Stimulated activated CD8-positive, alpha-beta memory T cell treated with anti-CD3 and anti-CD28 coated beads, Interleukin-7, amount 100 ng/mL, for 1 hour (primary cell): ENCODE data around the gene SLC22A5.
"Not testable (repeated sequence)": the region's sequence is repeated elsewhere in the genome, so short reads cannot be mapped to it uniquely, and the experiment has no call there.

ENCODE experiments used
- DNase-seq, 2 donors: peaks; one replicate each; pipeline ENCODE4 v3.0.0-alpha.2; 2020; ENCODE audit warnings: low read depth in 2 of 2

SLC22A5 gene

DNA sequence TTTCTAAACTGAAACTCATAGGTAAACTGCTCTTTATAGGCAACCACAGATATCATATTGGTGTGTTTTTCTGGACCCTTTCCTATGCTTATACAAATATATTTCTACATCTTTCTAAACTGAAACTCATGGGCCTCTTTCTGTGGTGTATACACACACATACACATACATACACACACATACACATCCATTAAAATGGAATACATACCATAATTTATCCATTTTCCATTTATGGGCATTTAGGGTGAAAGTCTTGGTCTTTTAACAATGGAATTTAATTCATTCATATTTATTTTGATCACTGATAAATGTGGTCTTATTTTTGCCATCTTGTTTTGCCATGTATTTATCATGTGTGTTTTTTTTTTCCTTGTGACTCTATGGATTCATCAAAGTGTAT is 44.1 kb downstream of the SLC22A5 start:
- DNase-seq = no peak

DNA sequence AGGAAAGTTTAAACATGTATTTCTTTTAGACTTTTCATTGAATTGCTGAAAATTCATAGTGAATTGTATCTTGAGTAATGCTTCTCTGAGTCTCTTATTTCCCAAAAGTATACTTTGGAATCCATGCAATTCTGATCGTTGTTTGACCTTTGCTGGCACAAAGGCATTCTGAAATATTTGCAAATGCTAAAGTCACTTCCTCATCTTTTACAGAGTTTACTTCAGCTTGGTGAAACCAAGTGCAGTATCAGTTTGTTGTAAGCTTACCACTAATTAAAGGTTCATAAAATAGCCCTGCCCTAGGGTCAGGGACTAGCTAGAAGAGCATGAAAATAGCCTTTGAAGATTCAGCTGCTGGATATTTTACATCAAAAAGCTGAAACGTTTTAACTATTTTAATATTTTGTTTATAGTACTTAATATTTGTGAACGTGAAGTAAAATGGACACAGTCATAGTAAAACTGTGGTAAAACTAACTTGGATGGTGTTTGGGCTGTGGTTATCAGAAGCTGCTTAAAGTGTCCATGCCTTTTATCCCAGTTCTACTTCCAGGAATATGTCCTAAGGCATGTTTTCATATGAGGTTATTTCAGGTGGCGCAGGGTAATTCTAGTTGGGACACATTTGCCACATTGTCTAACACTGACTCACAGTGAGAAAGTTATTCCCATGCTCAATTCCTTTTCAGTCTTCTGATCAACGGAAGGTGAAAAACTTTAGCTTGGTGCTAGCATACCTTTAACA is 45.3 kb downstream of the SLC22A5 start:
- no peak for DNase-seq

DNA sequence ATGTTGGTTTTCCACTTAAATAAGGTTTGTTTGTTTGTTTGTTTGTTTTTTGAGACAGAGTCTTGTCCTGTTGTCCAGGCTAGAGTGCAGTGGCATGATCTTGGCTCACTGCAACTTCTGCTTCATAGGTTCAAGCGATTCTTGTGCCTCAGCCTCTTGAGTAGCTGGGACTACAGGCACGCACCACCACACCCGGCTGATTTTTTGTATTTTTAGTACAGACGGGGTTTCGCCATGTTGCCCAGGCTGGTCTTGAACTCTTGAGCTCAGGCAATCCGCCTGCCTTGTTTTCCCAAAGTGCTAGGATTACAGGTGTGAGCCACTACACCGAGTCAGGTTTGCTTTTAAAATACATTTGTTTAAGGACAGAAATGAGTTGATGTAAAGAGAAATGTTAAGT is 46.0 kb downstream of the SLC22A5 start:
- DNase-seq = not testable (repeated sequence)

DNA sequence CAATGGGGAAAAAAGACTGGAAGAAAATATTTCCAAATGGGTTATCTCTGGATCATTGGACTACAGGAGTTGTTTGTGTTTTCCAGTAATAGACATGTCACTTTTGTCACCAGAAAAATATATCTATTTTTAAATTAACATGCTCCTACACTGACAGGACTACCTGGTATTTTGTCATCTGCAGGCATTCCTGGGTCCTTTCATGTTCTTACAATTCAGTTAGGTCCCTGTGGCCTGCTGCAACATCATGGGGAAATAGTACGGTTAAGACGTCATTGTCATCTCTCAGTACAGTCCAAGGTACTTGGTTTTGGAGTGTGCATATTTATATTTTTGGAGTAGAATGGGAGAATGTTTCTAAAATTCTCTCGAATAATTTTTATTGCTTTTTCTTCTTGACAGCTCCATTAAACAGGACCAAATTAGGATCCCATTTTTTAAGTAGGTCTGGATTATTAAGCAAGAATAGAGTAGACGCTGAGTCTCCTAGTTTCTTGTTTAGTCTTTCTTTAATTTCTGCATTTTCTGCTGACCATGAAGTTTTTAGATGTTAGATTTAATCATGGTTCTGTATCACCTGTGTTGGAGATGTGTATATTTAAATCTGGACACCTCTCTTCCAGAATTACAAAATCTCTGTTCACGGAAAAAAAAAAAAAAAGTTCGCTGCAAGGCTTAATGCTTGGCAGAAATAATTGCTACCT is 46.9 kb downstream of the SLC22A5 start:
- DNase-seq = no peak

DNA sequence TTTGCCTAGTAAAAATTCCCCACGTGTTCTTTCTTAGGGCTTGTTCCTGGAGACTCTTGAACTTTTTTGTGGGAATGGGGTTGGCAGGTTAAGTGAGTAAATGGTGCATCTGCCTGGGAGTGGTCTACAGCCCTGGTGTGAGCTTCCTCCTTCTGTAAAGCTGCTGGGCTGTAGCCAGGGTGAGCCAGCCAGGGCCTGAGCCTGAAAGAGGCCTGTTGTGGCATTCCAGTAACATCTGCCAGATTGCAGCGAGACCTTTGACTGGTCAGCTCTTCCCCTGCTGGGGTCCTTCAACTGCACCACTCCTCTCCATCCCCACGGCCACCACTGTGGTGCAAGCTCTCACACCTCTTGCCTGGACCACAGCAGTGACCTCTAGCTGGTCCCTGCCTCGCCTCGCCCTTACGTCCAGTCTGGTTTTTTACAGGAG is 47.5 kb downstream of the SLC22A5 start:
- DNase-seq = no peak

DNA sequence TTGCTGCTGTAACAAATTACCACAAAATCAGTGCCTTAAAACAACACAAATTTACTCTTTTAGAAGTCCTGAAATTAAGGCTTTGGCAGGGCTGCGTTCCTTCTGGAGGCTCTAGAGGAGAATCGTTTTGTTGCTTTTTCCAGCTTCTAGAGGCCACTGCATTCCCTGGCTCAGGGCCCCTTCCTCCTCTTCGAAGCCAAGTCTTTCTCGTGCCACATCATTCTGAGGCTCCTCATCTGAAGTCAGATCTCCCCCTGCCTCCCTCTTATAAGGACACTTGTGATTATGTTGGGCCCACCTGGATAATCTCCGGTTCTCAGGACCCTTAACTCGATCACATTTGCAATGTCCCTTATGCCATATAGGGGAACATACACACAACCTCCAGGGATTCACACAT is 48.0 kb downstream of the SLC22A5 start:
- no peak for DNase-seq

DNA sequence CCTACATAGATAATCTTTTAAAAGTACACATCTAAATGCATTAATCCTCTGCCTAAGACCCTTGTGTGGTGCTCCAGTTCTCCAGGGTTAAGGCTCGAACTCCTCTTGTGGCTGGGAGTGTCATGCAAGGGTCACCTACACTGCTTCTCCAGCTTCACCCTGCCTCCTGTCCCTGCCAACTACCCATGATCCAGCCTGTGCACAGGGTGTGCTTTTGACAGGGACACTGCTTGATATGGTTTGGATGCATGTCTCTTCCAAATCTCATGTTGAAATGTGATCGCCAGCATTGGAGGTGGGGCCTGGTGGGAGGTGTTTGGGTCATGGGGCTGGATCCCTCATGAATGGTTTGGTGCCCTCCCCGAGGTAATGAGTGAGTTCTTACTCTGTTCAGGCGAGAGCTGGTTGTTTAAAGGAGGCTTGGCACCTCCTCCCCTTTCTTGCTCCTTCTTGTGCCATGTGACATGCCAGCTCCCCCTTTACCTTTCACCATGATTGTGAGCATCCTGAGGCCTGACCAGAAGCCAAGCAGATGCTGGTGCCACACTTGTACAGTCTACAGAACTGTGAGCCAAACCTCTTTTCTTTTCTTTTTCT is 48.5 kb downstream of the SLC22A5 start:
- DNase-seq = no peak

- no peak for DNase-seq
Observed at GRCh38 chr5:132418881-132419280, 49.4 kb downstream of the SLC22A5 start.

GRCh38 chr5:132419502-132420468 is 50.3 kb downstream of the SLC22A5 start:
- DNase-seq = no peak

GRCh38 chr5:132420706-132421272 is 51.3 kb downstream of the SLC22A5 start:
- DNase-seq = no peak

DNA sequence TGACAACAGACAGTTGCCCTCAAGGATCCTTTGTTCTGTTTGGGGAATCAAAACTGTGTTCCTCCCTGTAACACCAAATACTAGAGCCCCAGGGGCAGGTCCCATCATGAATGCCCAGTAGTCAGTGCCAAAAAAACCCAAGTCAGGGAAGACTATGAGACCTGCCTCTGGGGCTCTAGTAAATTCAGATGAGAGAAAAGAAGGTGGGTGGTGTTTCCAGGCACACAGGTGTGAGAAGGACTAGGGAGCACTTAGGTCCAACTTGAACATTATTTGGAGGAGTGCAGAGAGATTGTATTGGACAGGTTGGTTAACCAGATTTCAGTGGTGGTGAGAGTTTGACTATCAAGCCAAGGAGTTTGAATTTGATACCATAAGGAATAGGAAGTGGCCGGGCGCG is 52.0 kb downstream of the SLC22A5 start:
- DNase-seq = no peak

DNA sequence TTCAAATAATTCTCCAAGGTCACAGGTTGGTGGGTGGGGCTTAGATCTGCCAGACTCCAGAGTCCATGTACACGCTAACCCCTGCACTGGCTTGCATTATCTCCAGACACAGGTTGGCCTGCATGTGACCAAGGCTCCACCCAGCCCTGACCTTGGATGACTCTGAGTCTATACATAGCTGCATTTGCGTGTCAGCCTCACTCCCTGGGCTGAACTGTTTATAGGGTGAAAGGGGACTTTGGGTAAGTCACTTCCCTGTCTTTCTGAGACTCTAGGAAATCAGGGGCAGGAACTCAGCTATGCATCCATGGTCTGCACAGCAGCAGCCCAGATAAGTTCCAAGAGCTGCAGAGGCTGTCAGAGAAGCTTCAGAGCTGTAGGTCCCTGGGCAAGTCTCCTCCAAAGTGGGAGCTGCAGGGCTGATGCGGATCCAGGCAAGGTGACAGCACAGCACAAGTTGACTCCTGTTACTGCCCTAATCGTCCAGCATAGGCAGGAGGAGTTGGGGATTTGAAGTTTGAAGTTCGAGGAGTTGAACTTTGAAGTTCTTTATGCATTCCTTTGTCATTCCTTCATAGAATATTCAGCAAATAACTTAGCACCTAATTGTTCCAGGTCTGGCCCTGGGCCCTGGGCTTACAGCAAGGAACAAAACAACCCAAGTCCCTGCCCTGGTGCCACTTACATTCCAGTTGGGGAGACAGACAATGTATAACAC is 53.4 kb downstream of the SLC22A5 start:
- DNase-seq = no peak

DNA sequence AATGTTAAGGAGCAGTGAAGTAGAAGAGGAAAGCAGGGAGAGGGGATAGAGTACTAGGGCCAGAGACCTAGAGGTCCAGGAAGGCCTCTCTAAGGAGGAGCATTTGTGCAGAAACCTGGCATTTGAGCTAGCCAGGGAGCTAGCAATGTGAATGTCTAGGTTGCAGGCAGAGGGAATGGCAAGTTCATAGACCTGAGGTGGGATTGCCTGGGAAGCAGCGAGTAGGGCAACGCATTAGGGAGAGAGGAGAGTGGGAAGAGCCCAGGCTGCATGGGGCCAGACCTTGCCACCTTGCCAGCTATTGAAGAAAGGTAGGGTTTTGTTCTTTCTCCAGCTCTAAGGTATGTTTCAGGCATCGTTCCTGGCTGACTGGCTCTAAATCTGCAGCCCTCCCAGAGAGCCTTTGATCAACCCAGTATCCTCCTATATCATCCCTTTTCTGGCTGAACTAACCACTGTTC is 54.0 kb downstream of the SLC22A5 start:
- no peak for DNase-seq

DNA sequence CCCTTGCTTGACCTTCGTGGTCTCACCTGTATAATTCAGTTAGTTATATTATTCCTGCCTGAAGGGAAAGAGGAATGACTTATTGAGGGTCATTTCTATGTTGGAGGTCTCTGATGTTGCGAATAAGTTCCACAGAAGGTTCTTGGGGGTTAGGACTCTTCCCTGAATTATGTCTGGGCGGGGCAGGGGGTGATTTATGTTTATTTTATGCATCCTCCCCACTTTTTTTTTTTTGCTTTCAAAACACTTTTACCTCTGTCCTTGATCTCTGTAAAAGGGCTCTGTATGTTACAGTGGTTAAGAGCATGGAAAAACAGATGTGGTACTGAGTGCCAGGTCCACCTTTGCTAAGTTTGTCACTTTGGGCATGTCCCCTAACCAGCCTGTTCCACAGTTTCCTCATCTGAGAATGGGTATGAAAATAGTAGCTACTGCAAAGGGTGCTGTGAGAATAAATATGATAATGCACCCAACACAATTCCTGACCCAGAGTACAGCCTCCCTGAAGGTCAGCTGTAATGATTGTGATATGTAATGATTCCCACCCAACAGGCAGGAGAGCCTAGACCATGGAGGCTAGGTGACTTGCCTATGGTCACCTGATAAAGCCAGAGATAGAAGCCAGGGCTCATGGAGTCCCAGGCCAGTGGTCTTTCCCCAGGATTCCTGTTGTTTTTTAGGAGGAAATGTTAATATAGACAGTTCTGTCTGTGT is 54.8 kb downstream of the SLC22A5 start:
- DNase-seq = no peak

GRCh38 chr5:132425009-132425937 is 55.8 kb downstream of the SLC22A5 start:
- no peak for DNase-seq

GRCh38 chr5:132425975-132426524 is 56.5 kb downstream of the SLC22A5 start:
- DNase-seq = no peak

GRCh38 chr5:132426525-132427138 is 57.1 kb downstream of the SLC22A5 start:
- DNase-seq = no peak
